HG03175 (cell line): ENCODE data around the gene SLC34A1.
"Not testable (repeated sequence)": the region's sequence is repeated elsewhere in the genome, so short reads cannot be mapped to it uniquely, and the experiment has no call there.

Experiments
- ATAC-seq: cut with Tn5 transposase; IDR thresholded peaks from one replicate; pipeline ENCODE4 v1.9.1; 2021; ENCODE audit warnings: mild to moderate bottlenecking, moderate library complexity; ENCODE audit not compliant: unreplicated experiment

Gene SLC34A1

DNA sequence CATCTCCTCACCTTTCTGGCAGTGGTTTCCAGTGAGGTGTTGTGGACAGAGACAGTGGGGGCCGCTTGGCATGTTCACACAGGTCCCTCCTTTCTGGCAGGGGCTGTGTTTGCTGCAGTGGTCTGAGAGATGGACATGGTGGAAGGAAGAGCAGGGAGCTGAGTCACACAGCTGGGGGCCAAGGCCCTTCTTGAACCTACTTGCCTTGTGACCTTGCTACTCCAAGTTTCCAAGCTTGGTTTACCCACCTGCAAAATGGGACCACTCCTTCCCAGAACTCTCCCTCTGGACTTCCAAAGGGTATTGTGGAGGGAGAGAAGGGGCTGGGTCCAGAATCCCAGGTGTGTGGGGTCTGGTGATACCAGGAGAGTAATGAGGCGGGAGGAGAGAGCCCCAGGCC lies 21.1 kb downstream of the SLC34A1 start:
- ATAC-seq, result no peak

GRCh38 chr5:177405805-177406204 lies 21.6 kb downstream of the SLC34A1 start:
- no peak for ATAC-seq

DNA sequence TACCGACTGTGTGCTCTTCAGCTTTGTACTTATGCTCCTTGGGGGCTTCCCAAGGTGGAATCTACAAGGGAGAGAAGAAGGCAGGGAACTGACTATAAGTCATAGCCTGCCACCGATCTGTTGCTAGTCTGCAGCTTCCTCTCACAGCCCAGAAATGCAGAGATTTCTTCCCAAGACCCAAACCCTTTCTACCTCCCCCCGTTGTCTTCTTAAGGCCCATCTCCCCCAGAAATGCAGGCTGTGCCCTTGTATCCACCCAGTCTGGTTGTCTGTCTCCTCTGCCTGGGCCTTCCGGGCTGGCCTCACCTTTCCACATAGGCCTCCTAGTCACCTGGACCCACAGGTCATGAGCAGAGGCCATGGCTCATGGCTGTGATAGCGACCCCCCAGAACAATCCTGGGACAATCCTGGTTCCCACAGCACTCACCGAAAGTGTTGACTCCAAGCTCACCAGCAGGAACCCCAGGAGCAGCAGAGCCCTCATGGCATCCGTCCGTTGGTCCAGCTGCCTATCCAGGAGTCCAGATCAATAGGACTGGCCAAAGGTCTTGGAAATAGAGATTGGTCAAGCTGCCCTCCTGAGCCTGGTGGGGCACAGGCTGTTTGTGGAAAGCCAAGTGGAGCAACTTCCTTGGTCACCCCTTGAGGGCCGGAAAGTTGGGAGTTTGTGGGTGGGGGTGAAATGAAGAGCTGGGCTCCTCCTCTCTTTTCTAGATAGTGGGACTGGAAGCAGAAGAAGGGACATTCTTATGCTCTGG lies 25.0 kb downstream of the SLC34A1 start, which contains the start of gene F12:
F12 (minus strand) TSS at position 522 of the 759 bp plus-strand sequence; CDS start at position 485, 37 bp downstream.
- ATAC-seq, result no peak

DNA sequence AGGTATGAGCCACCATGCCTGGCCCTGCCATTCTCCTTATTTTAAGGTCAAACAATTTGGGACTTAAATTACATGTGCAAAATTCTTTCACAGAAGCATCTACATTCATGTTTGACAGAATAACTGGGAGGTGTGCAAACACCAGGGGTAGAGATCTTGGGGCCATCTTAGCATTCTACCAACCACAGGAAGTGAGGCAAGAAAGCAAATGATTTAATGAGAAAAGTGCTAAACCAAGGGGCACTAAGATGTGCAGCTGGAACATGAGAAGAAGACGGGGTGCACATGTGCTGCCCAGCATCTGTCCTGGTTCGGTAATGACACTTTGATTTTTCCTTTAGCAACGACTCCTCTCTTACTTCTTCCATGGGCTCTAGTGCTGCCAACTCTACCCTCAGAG lies 26.3 kb downstream of the SLC34A1 start:
- no peak for ATAC-seq

DNA sequence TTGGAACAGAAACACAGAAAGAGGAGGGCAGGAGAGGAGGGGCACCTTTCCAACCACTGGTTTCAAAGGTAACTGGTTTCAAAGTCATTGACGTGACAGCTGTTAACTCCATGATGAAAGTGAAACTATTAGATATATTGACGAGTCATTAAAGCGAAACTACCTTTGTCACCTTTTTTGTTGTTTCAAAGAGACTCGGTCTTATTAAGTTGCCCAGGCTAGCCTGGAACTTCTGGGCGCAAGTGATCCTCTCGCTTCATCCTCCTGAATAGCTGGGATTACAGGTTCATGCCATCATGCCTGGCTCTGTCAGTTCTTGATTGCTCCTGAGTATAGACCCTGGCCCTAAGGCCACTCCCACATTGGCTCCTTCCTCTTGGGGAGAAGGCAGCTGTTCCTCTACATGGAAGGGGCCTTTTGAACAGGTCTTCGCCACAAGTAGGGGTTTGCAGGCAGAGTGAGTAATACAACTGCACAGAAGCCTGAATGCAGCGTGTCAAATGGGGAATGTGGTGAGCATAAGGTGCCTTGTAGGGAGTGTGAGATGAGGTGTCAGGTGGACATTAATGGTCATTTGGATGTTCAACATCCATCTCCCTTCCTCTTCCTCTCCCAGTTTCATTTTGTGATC lies 28.5 kb downstream of the SLC34A1 start:
- peak; percentile 68 for ATAC-seq

GRCh38 chr5:177414481-177414880 lies 30.2 kb downstream of the SLC34A1 start:
- ATAC-seq, result no peak

DNA sequence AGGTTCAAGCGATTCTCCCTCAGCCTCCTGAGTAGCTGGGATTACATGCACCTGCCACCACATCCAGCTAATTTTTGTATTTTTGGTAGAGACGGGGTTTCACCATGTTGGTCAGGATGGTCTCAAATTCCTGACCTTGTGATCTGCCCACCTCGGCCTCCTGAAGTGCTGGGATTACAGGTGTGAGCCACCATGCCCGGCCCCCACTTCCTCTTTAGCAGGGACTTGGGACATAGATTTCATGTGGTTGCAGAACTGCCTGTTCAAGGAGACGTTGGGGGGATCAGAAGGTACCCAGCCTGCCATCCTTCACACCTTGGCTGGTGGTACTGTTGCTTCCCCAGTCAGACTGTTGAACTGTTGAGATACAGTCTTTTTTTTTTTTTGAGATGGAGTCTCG lies 32.8 kb downstream of the SLC34A1 start:
- not testable (repeated sequence) for ATAC-seq

- ATAC-seq, result no peak
These were observed 34.8 kb downstream of the SLC34A1 start for GRCh38 chr5:177419046-177419445.

DNA sequence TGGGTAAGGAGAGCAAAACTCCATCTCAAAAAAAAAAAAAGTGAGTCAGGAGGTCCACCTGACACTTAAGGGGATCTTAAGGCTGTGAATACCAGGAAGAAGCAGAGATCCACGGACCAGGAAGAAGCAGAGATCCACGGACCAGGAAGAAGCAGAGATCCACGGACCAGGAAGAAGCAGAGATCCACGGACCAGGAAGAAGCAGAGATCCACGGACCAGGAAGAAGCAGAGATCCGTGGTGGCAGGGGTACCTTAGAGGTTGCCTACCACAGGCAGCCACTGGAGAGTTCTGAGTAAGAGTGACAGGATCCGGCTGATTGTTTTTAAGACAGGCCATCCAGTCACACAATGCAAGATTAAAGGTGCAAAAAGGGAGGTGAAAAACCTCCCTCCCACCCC lies 36.2 kb downstream of the SLC34A1 start:
- not testable (repeated sequence) for ATAC-seq

GRCh38 chr5:177421062-177421798 lies 37.0 kb downstream of the SLC34A1 start:
- ATAC-seq, result no peak

- no peak for ATAC-seq
These were observed 39.4 kb downstream of the SLC34A1 start for GRCh38 chr5:177423671-177424070.

GRCh38 chr5:177425196-177425800 lies 41.1 kb downstream of the SLC34A1 start:
- ATAC-seq, result no peak

DNA sequence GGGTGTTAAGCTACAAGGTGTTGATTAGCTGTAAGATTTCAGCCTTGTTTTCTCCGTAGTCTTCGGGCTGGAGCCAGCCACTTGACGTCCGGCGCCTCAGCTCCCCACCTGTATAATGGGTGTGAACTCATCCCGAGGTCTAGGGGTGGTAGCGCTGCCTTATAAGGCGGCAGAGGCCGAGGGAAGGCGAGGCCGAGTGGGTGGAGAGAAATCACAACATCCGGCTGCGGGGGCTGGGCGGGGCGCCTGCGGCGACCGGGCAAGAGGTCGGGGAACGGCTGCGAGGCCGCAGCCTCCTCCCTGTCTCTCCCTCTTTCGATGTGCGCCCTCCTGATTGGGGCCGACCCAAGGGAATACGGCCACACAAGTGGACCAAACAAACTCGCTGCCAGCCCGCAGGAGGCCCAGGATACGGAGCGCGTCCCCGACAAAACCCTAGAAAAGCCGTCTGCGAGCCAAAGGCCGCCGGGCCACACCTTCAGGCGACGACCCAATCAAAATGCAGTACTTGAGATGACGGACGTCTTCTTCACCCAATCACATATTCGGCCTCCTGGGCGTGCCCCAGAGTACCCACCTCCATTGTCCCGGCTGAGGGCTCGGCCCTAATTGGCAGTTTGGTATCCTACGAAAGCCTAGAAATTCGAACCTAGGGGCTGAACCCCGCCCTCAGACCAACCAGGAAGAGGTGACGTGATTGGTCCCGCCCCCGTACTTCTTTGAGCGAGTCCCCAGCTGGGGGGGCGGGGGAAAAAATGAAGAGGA lies 41.7 kb downstream of the SLC34A1 start:
- ATAC-seq, result peak; percentile 81

DNA sequence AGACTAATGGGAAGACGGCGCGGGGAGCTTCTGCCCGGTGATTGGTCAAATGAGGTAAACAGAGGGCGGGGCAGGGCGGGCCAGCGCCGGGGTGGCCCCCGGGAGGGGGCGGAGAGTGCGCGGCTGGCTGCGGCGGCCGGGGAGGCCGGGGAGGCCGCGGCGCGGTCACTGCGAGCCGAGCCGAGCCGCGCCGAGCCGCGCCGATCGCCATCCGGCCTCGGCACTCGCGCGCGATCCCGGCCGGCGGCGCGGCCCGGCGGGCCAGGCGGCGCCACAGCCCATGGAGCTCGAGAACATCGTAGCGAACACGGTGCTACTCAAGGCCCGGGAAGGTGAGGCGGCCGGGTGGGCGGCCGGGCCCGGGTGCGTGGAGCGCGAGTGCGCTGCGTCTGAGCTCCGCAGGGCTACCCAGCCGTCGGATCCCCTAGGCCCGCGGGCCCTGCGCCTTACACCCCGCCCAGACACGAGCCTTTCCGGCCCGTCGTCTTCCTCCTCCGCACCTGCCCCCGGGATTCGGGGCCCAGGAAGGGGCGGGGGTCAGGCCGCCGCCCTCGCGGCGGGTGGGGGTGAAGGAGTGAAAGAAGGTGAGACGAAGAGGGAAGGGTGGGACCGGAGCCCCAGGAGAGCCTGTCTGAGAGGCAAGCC lies 42.5 kb downstream of the SLC34A1 start, which contains the start of gene GRK6:
GRK6 (plus strand) TSS at position 111 of the 645 bp plus-strand sequence; CDS start at position 281, 170 bp downstream.
- ATAC-seq, result peak; percentile 11

DNA sequence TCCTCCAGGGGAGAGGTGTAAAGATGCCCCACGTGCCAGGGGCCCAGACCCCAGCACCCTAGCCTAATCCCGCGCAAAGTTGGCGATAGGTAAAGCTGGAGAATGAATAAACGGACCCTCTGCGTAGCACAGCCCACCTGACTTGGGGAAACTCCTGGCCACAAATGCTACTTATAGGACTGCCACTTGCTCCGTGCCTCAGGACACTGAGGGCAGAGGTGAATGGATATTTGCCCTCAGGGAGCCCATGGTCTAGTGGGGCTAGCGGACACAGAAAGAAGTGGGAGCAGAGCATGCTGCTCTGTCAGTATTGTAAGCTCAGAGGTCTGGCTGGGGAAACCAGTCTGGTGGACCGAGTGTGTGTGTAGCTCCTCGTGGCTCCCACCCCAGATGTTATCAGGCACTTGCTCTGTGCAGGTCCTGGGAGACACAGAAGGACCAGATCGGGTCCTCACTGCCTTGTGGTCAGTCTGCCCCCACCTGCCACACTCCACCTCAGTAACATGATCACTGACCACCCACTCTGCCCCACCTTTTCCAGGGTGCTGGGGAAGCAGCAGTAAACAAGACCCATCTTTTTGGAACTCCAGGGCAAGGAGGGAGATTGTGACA lies 43.1 kb downstream of the SLC34A1 start:
- no peak for ATAC-seq

GRCh38 chr5:177427919-177428573 lies 43.8 kb downstream of the SLC34A1 start:
- ATAC-seq, result no peak

- ATAC-seq, result no peak
These were observed 44.5 kb downstream of the SLC34A1 start for GRCh38 chr5:177428574-177429217.

- ATAC-seq, result no peak
These were observed 45.2 kb downstream of the SLC34A1 start for GRCh38 chr5:177429248-177430040.
